Activated T-helper 9 cell treated with anti-CD3 and anti-CD28 coated beads, Interleukin-2, amount 50 U/mL, for 16 hours (primary cell): ENCODE measurements around the gene GFOD2.

ENCODE experiments used
- DNase-seq: peaks from one replicate; pipeline ENCODE4 v3.0.0-alpha.2; 2020; ENCODE audit warnings: low read depth

The GFOD2 gene

DNA sequence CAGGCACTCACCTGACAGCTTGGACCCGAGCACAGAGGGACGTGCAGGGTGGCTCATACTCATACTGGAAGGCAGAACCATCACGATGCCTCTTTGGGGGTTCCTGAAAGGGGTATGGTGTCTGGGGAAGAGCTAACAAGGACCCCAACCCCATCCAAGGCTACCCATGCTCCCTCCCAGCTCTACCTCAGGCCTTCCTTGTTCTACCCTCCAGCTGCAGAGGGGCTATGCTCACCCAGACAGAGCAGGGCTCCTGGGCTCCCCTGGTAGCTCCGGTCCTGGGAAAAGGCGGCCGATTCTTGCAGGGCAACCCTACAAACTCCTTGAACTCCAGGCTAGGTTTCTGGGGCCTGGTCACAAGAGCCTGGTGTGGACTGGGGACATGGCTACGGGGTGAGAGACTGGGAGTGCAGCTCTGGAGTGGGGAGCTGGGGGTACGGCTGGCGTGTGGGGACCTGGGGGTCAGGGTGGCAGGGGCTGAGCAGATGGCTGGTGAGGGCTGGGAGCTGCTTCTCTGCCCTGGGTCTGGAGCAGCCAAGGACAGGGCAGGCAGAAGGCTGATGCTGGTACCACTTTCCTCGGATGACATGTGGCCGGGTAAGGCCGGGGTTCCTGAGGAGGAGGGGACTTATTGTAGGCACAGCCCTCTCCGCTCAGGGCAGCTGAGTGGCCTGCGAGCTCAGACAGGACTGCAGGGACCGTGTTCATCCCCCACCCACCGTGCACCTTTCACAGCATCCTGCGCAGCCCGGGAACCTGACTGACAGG lies 61.2 kb downstream of the GFOD2 start:
- no peak for DNase-seq

GRCh38 chr16:67657017-67657608 lies 62.0 kb downstream of the GFOD2 start:
- DNase-seq: no peak

DNA sequence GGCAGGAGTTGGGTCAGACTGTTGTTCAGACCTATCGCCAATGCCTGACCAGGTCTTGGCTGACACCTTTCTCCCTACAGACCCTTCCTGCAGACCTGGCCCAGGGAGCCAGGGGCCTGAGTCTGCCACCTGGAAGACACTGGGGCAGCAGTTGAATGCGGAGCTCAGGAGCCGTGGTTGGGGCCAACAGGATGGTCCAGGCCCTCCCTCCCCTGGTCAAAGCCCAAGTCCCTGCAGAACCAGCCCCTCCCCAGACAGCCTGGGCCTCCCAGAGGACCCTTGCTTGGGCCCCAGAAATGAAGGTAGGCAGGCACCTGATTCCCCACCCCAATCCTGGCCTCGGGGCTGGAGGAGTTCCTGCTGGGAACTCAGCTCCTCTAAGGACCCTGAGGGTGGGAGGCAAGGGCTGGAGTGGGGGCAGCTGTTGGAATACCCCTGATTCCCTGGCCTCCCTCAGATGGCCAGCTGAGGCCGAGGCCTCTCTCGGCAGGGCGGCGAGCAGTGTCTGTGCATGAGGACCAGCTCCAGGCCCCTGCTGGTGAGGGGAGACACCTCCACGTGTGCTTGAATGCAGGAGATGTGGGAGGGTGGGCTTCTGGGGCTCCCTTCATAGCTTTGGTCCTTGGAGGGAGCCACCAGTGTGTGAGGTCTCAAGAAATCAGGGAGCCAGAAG lies 62.6 kb downstream of the GFOD2 start:
- DNase-seq: no peak

GRCh38 chr16:67655363-67655762 lies 63.8 kb downstream of the GFOD2 start:
- no peak for DNase-seq

DNA sequence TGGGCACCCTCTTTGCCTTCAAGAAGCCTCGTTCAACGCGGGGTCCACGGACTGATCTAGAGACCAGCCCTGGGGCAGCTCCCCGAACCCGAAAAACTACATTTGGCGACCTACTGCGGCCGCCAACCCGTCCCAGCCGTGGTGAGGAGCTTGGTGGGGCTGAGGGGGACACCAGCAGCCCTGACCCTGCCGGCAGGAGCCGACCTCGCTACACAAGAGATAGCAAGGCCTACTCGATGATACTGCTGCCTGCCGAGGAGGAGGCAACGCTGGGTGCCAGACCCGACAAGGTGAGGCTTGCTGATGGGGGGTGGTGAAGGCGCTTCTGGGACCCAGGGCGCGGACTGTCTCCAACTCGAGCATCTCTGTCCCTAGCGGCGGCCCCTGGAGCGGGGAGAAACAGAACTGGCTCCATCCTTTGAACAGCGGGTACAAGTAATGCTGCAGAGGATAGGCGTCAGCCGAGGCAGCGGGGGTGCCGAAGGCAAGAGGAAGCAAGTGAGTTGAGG lies 64.7 kb downstream of the GFOD2 start:
- no peak for DNase-seq

DNA sequence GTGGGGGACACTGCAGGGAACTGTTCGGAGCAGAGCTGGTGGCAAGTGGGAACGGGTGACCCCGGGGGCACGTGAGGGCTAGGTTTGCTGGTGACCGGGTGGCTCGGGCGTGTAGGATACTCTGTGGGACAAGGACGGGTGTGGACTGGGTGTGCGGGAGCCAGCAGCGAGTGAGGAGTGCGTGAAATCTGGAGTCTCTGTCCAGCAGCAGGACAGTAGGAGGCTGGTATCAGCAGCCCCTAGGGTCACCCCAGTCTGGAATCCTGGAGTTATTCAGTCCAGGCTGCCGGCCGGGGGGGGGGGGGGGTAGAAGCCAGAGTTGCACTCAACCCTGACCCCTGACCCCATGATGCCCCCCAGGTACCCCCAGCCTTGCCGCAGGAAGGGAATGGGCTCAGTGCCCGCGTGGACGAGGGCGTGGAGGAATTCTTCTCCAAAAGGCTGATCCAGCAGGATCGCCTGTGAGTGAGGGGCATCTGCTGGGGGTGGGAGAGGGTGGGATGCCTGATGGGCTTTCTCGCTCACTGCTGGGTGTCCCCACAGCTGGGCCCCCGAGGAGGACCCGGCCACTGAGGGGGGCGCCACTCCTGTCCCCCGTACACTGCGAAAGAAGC lies 65.2 kb downstream of the GFOD2 start:
- DNase-seq: no peak

DNA sequence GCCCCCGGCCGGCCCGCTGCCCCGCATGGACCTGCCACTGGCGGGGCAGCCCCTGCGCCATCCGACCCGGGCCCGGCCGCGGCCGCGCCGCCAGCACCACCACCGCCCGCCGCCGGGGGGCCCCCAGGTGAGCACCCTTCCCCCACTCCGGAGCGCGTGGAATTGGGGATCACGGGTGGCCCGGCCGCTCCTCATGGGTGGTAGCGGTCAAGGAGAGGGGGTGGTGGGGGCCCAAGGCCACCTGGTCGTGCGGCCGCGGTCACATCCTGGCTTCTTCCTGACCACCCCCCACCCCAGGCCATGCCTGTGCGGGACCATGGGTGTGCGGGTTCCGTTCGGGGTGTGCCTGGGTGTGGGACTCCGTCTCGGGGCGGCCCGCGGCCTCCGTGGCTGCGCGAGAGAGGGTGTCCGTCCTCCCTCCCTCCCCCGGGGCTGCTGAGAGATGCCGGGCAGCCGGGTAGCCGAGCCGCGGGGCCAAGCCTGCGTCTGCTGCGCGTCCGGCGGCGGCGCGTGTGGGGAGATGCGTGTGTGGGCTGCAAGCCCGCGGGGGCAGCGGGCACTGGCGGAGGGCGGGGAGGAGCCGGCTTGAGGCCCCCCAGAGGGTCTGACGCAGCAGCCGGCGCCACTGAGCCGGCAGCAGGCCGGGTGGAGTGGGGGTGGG lies 65.9 kb downstream of the GFOD2 start:
- DNase-seq: no peak

DNA sequence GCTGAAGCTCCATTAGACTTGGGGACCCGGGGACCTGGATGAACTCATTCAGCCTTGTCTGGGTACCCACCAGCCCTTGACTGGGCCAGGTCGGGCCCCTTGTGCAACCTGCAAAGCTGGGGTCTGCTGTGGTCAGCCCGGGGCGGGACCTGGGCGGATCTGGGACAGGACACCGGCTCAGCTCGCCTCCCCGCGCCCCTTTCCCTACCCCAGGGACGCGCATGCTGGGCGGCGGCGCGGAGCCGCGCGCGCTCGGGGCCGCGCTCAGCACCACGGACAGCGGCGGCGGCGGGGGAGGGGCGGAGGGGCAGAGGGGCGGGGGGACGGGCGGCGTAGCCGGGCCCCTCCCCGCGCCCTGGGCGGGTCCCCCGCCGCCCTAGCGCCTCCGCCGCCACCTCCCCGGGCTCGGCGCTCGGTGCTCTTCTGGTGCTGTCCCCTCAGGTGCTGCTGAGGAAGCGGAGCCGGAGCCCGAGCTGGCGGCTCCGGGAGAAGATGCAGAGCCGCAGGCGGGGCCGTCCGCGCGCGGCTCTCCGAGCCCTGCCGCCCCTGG lies 66.5 kb downstream of the GFOD2 start:
- DNase-seq: no peak

GRCh38 chr16:67651847-67652246 lies 67.3 kb downstream of the GFOD2 start:
- DNase-seq: no peak

DNA sequence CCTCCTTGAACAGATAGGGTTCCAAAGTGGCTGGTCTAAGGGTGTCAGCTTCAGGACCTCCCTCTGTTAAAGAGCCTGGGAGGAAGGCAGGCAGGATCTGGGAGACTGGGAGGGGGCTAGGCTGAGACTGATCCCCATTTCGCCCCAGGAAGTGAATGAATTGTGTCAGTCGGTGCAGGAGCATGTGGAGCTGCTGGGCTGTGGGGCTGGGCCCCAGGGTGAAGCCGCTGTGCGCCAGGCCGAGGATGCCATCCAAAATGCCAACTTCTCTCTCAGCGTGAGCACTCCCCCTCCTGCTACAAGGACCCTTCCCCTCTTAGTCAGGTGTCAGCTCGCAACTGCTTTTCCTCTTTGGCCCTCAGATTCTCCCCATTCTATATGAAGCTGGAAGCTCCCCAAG lies 68.1 kb downstream of the GFOD2 start:
- no peak for DNase-seq

DNA sequence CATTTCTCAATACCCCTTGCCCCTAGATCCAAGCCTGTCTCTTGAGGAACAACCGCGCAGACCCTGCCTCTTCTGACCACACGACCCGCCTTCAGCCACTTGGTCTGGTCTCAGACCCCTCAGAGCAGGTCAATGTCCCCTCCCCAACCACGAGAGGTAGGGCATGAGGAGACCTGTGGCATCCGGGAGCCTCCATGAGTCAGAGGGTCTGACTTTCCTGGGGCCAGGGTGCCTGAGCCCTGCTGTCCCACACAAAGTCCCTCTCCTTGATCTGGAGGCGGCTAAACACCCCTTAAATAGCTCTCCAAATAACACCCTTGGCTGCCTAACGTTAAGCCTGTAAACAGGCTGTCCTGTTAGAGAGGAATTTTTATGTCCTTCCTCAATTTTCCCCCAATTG lies 69.1 kb downstream of the GFOD2 start:
- no peak for DNase-seq

GRCh38 chr16:67649494-67649931 lies 69.6 kb downstream of the GFOD2 start:
- no peak for DNase-seq

- DNase-seq: no peak
Observed at GRCh38 chr16:67648764-67649407, 70.2 kb downstream of the GFOD2 start.

- no peak for DNase-seq
Observed at GRCh38 chr16:67648088-67648763, 70.9 kb downstream of the GFOD2 start.

- no peak for DNase-seq
Observed at GRCh38 chr16:67647681-67648080, 71.4 kb downstream of the GFOD2 start.

GRCh38 chr16:67647111-67647651 lies 71.9 kb downstream of the GFOD2 start:
- DNase-seq: no peak

- DNase-seq: no peak
Observed at GRCh38 chr16:67645397-67646121, 73.6 kb downstream of the GFOD2 start.

- no peak for DNase-seq
Observed at GRCh38 chr16:67644038-67644437, 75.1 kb downstream of the GFOD2 start.

GRCh38 chr16:67641779-67642708 lies 77.1 kb downstream of the GFOD2 start:
- DNase-seq: no peak
